GM18867 (cell line): ENCODE data around the gene SARS1.
A peak's percentile ranks its signal among the peaks of the same experiment; 100 is the strongest.

Experiments used
- ATAC-seq: cut with Tn5 transposase; IDR thresholded peaks from one replicate; pipeline ENCODE4 v1.9.1; 2021; ENCODE audit warnings: mild to moderate bottlenecking, moderate library complexity; ENCODE audit not compliant: unreplicated experiment

The SARS1 gene

GRCh38 chr1:109248797-109249629, 35.3 kb downstream of the SARS1 start, which contains the start of gene CELSR2:
CELSR2 (plus strand) TSS chr1:109249539; CDS start chr1:109250080, 541 bp downstream.
- ATAC-seq, result peak; percentile 81

- ATAC-seq, result peak; percentile 42
These were observed 36.1 kb downstream of the SARS1 start for GRCh38 chr1:109249654-109250401.

DNA sequence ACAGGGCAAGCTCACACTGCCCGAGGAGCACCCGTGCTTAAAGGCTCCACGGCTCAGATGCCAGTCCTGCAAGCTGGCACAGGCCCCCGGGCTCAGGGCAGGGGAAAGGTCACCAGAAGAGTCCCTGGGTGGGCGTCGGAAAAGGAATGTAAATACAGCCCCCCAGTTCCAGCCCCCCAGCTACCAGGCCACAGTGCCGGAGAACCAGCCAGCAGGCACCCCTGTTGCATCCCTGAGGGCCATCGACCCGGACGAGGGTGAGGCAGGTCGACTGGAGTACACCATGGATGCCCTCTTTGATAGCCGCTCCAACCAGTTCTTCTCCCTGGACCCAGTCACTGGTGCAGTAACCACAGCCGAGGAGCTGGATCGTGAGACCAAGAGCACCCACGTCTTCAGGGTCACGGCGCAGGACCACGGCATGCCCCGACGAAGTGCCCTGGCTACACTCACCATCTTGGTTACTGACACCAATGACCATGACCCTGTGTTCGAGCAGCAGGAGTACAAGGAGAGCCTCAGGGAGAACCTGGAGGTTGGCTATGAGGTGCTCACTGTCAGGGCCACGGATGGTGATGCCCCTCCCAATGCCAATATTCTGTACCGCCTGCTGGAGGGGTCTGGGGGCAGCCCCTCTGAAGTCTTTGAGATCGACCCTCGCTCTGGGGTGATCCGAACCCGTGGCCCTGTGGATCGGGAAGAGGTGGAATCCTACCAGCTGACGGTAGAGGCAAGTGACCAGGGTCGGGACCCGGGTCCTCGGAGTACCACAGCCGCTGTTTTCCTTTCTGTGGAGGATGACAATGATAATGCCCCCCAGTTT, 36.9 kb downstream of the SARS1 start:
- ATAC-seq, result no peak

DNA sequence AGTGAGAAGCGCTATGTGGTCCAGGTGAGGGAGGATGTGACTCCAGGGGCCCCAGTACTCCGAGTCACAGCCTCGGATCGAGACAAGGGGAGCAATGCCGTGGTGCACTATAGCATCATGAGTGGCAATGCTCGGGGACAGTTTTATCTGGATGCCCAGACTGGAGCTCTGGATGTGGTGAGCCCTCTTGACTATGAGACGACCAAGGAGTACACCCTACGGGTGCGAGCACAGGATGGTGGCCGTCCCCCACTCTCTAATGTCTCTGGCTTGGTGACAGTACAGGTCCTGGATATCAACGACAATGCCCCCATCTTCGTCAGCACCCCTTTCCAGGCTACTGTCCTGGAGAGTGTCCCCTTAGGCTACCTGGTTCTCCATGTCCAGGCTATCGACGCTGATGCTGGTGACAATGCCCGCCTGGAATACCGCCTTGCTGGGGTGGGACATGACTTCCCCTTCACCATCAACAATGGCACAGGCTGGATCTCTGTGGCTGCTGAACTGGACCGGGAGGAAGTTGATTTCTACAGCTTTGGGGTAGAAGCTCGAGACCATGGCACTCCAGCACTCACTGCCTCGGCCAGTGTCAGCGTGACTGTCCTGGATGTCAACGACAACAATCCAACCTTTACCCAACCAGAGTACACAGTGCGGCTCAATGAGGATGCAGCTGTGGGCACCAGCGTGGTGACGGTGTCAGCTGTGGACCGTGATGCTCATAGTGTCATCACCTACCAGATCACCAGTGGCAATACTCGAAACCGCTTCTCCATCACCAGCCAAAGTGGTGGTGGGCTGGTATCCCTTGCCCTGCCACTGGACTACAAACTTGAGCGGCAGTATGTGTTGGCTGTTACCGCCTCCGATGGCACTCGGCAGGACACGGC, 37.8 kb downstream of the SARS1 start:
- ATAC-seq, result no peak

DNA sequence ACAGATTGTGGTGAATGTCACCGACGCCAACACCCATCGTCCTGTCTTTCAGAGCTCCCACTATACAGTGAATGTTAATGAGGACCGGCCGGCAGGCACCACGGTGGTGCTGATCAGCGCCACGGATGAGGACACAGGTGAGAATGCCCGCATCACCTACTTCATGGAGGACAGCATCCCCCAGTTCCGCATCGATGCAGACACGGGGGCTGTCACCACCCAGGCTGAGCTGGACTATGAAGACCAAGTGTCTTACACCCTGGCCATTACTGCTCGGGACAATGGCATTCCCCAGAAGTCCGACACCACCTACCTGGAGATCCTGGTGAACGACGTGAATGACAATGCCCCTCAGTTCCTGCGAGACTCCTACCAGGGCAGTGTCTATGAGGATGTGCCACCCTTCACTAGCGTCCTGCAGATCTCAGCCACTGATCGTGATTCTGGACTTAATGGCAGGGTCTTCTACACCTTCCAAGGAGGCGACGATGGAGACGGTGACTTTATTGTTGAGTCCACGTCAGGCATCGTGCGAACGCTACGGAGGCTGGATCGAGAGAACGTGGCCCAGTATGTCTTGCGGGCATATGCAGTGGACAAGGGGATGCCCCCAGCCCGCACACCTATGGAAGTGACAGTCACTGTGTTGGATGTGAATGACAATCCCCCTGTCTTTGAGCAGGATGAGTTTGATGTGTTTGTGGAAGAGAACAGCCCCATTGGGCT, 38.6 kb downstream of the SARS1 start:
- ATAC-seq, result no peak

GRCh38 chr1:109252893-109253802, 39.4 kb downstream of the SARS1 start:
- no peak for ATAC-seq

- no peak for ATAC-seq
These were observed 40.3 kb downstream of the SARS1 start for GRCh38 chr1:109253803-109254620.

- no peak for ATAC-seq
These were observed 40.9 kb downstream of the SARS1 start for GRCh38 chr1:109254621-109255096.

GRCh38 chr1:109255097-109255651, 41.5 kb downstream of the SARS1 start:
- ATAC-seq, result no peak

- no peak for ATAC-seq
These were observed 42.0 kb downstream of the SARS1 start for GRCh38 chr1:109255678-109256077.

GRCh38 chr1:109256085-109256484, 42.4 kb downstream of the SARS1 start:
- ATAC-seq, result no peak

DNA sequence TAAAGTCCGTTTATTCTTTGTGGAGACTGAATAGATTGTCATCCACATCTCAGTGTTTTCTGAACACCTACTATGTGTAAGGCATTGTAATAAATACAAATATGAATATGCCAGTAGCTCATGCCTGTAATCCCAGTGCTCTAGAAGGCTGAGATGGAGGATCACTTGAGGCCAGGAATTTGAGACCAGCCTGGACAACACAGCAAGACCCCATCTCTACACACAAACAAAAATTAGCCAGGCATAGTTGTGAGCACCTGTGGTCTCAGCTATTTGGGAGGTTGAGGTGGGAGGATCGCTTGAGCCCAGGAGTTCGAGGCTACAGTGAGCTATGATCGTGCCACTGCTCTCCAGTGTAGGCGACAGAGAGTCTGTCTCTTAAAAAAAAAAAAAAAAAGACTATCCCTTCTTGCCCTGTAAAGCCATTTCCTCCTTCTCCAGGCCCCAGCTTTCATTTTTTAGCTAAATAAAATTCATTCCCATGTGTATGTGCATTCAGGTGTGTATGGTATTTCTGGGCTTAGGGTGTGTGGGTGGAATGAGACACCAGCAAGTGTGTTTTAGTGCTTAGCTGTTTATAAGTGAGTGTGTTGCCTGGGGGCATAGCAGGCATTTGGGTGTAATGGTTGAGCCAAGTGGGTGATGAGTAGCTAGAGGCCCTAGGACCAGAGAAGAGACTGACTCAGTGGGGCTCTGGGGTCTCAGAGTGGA, 43.4 kb downstream of the SARS1 start:
- no peak for ATAC-seq

DNA sequence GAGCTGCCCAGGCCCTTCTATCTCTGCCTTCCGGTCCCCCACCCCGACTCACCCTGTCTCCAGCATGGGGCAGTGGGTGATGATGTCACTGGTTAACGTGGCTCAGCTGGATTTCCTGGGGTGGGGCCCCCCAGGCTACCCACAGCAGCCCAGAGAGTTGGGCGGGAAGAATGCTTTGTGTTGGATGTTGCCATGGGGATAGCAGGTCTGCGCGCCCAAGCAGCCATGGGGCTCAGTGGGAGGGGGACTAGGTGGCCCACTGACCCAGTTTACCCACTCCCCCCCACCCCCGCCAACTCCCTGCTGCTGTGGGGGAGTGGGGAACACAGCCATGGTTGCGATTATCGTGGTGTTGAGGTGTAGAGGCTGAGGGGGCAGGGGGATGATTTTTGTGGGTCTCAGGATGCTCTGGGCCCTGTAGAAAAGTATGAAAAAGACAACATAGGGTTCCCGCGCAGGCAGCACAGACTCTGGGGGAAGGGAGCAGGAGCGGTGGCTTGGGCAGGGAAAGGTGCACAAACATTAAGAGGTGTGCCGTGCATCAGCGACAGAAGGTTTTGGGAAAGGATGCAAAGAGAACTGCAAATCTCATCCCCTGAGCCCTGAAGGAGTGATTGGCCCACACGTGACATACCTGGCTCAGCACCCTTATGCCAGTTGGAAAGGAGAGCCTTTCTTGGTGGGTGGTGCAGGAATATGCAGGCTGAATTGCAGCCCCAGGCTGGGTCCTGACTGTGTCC, 44.1 kb downstream of the SARS1 start:
- no peak for ATAC-seq

DNA sequence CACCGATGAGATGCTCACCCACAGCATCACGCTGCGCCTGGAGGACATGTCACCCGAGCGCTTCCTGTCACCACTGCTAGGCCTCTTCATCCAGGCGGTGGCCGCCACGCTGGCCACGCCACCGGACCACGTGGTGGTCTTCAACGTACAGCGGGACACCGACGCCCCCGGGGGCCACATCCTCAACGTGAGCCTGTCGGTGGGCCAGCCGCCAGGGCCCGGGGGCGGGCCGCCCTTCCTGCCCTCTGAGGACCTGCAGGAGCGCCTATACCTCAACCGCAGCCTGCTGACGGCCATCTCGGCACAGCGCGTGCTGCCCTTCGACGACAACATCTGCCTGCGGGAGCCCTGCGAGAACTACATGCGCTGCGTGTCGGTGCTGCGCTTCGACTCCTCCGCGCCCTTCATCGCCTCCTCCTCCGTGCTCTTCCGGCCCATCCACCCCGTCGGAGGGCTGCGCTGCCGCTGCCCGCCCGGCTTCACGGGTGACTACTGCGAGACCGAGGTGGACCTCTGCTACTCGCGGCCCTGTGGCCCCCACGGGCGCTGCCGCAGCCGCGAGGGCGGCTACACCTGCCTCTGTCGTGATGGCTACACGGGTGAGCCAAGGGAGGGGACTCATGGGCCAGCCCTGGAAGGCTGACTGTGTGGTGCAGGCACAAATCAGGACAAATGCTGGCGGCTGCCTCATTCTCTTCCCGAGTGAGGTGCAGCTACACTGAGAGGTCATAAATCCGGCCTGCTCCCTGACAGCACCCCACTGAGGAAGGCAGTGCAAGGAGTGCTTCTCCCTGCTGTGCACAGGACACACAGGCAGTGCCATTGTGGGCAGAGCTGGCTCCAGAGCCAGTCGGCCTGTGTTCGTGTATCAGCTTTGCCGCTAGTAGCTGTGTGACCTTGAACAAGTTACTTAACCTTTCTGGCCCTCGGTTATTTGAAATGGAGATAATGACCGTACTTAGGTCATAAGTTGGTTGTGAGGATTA, 45.1 kb downstream of the SARS1 start:
- ATAC-seq, result no peak
